ENCODE measurements around the gene SIK2.
A peak's percentile ranks its signal among the peaks of the same experiment; 100 is the strongest.

The SIK2 gene

DNA sequence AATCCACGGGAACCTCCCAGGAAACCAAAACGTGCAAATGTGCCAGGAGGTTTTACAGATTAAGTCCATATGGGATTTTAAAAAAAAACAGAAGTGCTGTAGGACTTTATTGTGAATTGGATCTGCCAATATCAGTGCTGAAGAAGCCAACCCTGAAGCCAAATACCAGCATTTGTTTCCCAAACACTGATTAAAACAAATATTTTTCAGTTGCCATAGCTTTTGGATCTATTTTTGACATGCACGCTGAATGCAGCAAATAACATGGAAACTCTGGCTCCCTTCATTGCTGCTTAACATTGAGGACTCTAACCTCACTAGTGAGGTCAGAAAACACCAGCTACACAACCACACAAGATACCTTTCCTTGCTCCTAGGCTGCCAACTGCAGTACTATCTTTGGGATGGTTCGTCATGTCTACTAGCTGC, 28.4 kb upstream of the SIK2 start:
- ATAC-seq, result peak; percentile 62
- TF ChIP-seq ZFP30 (CRISPR knock-in tag; IDR thresholded peaks at IDR 0.05) (no peak), GLIS3 (CRISPR knock-in tag; IDR thresholded peaks at IDR 0.05) (no peak), SNAI2 (CRISPR knock-in tag; IDR thresholded peaks at IDR 0.05) (no peak), ZNF565 (CRISPR knock-in tag; conservative IDR thresholded peaks at IDR 0.05; ENCODE audit: low read depth) (no peak), ZNF8 (CRISPR knock-in tag; IDR thresholded peaks at IDR 0.05) (no peak), CSDC2 (CRISPR knock-in tag; IDR thresholded peaks at IDR 0.05) (no peak), ZFP3 (CRISPR knock-in tag; IDR thresholded peaks at IDR 0.05) (no peak), TOX (CRISPR knock-in tag; IDR thresholded peaks at IDR 0.05; ENCODE audit: borderline replicate concordance) (no peak)
- TF ChIP-seq, protein P1, sequence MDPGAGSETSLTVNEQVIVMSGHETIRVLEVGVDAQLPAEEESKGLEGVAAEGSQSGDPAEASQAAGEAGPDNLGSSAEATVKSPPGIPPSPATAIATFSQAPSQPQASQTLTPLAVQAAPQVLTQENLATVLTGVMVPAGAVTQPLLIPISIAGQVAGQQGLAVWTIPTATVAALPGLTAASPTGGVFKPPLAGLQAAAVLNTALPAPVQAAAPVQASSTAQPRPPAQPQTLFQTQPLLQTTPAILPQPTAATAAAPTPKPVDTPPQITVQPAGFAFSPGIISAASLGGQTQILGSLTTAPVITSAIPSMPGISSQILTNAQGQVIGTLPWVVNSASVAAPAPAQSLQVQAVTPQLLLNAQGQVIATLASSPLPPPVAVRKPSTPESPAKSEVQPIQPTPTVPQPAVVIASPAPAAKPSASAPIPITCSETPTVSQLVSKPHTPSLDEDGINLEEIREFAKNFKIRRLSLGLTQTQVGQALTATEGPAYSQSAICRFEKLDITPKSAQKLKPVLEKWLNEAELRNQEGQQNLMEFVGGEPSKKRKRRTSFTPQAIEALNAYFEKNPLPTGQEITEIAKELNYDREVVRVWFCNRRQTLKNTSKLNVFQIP (CRISPR knock-in tag; IDR thresholded peaks at IDR 0.05; ENCODE audit: borderline replicate concordance, low read depth), result no peak

DNA sequence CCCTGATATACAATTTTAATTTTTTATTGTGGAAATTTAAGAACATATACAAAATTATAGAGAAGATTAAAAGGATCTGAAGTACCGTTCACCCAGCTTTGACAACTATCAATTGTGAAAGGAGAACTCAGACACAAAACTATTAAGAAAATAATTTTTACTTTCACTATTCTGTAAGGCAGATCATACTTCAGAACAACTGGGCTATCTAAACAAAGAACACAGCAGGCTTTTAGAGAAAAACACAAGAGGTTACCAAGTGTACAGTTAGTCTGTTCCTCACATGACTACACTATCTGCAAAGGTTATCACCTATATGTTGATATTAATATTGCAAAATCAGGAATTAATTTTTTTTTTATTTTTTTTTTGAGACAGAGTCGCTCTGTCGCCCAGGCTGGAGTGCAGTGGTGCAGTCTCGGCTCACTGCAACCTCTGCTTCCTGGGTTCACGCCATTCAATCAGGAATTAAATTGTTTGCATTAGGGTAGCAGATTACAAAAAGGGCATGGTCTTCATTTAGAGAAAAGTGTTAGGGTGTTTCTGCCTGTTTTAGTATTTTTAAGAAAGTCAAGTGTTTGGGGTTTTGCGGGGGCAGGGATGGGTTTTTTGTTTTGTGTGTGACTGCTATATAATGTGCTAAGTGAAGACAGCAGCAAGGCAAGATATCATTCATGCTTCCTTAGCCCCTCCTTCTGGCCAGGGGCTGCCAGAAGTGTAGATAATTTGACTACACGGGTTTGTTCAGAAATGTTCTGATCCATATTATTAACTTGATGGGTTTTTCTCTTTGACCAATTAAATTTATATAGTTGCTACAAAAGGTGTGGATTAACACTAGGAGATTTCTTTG, 27.6 kb upstream of the SIK2 start:
- ATAC-seq, result peak; percentile 23; the same call in 1 of the 3 replicates

DNA sequence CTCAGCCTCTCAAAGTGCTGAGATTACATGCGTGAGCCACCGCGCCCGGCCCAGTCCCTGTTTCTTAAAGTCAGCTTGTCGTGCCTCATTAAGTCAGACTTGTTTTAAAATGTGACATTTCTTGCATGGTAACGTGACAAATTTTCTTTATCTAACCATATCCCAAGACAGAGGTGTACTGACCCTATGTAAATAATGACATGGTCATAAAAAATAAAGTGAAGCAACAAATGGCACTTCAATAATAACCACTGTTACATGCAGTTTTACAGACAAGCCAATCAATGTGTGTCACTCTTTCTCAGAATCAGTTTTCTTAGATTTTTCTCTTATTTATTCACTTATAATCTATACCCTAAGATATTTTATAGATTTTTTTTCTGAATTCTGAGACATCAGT, 26.5 kb upstream of the SIK2 start:
- TF ChIP-seq ESRRG (CRISPR knock-in tag; IDR thresholded peaks at IDR 0.05) (no peak), ZC3H10 (CRISPR knock-in tag; IDR thresholded peaks at IDR 0.05) (no peak), SNAI2 (CRISPR knock-in tag; IDR thresholded peaks at IDR 0.05) (no peak), RARB (CRISPR knock-in tag; IDR thresholded peaks at IDR 0.05) (no peak), BACH2 (CRISPR knock-in tag; IDR thresholded peaks at IDR 0.05; ENCODE audit: borderline replicate concordance) (no peak), ZNF8 (CRISPR knock-in tag; IDR thresholded peaks at IDR 0.05) (no peak), ZNF565 (CRISPR knock-in tag; conservative IDR thresholded peaks at IDR 0.05; ENCODE audit: low read depth) (no peak), ARNTL (CRISPR knock-in tag; IDR thresholded peaks at IDR 0.05; ENCODE audit: borderline replicate concordance, low read depth) (no peak), CSDC2 (CRISPR knock-in tag; IDR thresholded peaks at IDR 0.05) (no peak), TCF4 (CRISPR knock-in tag; IDR thresholded peaks at IDR 0.05; ENCODE audit: borderline replicate concordance) (no peak), GLIS3 (CRISPR knock-in tag; IDR thresholded peaks at IDR 0.05) (no peak)
- ATAC-seq, result no peak

More for the DNA sequence above, 27.6 kb upstream of the SIK2 start:
- TF ChIP-seq, protein P1 (CRISPR knock-in tag; IDR thresholded peaks at IDR 0.05; ENCODE audit: borderline replicate concordance, low read depth), result no peak
- no peak for TF ChIP-seq ESRRG (CRISPR knock-in tag; IDR thresholded peaks at IDR 0.05)
- no peak for TF ChIP-seq TOX (CRISPR knock-in tag; IDR thresholded peaks at IDR 0.05; ENCODE audit: borderline replicate concordance)
- TF ChIP-seq, protein P2, sequence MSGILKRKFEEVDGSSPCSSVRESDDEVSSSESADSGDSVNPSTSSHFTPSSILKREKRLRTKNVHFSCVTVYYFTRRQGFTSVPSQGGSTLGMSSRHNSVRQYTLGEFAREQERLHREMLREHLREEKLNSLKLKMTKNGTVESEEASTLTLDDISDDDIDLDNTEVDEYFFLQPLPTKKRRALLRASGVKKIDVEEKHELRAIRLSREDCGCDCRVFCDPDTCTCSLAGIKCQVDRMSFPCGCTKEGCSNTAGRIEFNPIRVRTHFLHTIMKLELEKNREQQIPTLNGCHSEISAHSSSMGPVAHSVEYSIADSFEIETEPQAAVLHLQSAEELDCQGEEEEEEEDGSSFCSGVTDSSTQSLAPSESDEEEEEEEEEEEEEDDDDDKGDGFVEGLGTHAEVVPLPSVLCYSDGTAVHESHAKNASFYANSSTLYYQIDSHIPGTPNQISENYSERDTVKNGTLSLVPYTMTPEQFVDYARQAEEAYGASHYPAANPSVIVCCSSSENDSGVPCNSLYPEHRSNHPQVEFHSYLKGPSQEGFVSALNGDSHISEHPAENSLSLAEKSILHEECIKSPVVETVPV (CRISPR knock-in tag; IDR thresholded peaks at IDR 0.05), result no peak
- TF ChIP-seq, protein P3, sequence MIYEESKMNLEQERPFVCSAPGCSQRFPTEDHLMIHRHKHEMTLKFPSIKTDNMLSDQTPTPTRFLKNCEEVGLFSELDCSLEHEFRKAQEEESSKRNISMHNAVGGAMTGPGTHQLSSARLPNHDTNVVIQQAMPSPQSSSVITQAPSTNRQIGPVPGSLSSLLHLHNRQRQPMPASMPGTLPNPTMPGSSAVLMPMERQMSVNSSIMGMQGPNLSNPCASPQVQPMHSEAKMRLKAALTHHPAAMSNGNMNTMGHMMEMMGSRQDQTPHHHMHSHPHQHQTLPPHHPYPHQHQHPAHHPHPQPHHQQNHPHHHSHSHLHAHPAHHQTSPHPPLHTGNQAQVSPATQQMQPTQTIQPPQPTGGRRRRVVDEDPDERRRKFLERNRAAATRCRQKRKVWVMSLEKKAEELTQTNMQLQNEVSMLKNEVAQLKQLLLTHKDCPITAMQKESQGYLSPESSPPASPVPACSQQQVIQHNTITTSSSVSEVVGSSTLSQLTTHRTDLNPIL (CRISPR knock-in tag; IDR thresholded peaks at IDR 0.05; ENCODE audit: low read depth), result no peak
- no peak for TF ChIP-seq ZNF8 (CRISPR knock-in tag; IDR thresholded peaks at IDR 0.05)
- TF ChIP-seq TCF4 (CRISPR knock-in tag; IDR thresholded peaks at IDR 0.05; ENCODE audit: borderline replicate concordance), result no peak
- no peak for TF ChIP-seq PPARA (CRISPR knock-in tag; IDR thresholded peaks at IDR 0.05; ENCODE audit: borderline replicate concordance)
- TF ChIP-seq SNAI2 (CRISPR knock-in tag; IDR thresholded peaks at IDR 0.05), result no peak
- TF ChIP-seq ISL1 (CRISPR knock-in tag; IDR thresholded peaks at IDR 0.05), result no peak
- TF ChIP-seq BACH2 (CRISPR knock-in tag; IDR thresholded peaks at IDR 0.05; ENCODE audit: borderline replicate concordance), result no peak
- TF ChIP-seq, protein P4, sequence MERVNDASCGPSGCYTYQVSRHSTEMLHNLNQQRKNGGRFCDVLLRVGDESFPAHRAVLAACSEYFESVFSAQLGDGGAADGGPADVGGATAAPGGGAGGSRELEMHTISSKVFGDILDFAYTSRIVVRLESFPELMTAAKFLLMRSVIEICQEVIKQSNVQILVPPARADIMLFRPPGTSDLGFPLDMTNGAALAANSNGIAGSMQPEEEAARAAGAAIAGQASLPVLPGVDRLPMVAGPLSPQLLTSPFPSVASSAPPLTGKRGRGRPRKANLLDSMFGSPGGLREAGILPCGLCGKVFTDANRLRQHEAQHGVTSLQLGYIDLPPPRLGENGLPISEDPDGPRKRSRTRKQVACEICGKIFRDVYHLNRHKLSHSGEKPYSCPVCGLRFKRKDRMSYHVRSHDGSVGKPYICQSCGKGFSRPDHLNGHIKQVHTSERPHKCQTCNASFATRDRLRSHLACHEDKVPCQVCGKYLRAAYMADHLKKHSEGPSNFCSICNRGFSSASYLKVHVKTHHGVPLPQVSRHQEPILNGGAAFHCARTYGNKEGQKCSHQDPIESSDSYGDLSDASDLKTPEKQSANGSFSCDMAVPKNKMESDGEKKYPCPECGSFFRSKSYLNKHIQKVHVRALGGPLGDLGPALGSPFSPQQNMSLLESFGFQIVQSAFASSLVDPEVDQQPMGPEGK (CRISPR knock-in tag; IDR thresholded peaks at IDR 0.05; ENCODE audit: borderline replicate concordance), result no peak
- no peak for TF ChIP-seq ARNTL (CRISPR knock-in tag; IDR thresholded peaks at IDR 0.05; ENCODE audit: borderline replicate concordance, low read depth)
- TF ChIP-seq ZC3H10 (CRISPR knock-in tag; IDR thresholded peaks at IDR 0.05), result no peak
- no peak for TF ChIP-seq ZFP30 (CRISPR knock-in tag; IDR thresholded peaks at IDR 0.05)
- no peak for TF ChIP-seq OSR1 (CRISPR knock-in tag; IDR thresholded peaks at IDR 0.05)
- no peak for TF ChIP-seq ZNF70 (CRISPR knock-in tag; IDR thresholded peaks at IDR 0.05)
- no peak for TF ChIP-seq ZNF565 (CRISPR knock-in tag; conservative IDR thresholded peaks at IDR 0.05; ENCODE audit: low read depth)
